IPS-18c (cell line): ENCODE data around the gene TMEM59L.

Experiments
- H3K4me3 ChIP-seq: 2 replicates; pipeline ENCODE4 v1.7.0; 2013; ENCODE audit warnings: low read depth, mild to moderate bottlenecking, low read length, moderate library complexity; ENCODE audit not compliant: insufficient read depth
- H3K9me3 ChIP-seq: one replicate; pipeline ENCODE4 v1.6.1; 2013; ENCODE audit warnings: mild to moderate bottlenecking, low read length, moderate library complexity; ENCODE audit not compliant: control insufficient read depth, insufficient read depth

TMEM59L gene

GRCh38 chr19:18612772-18613588 is at the start of gene TMEM59L:
Gene TMEM59L, plus strand, starts transcription at chr19:18612870. Its CDS starts 89 bp downstream, at chr19:18612959.
- Histone ChIP-seq H3K9me3 (peaks cover 4% of the 10 kb centered on the region), H3K4me3 (peak within 1 kb of the TSS; percentile 56)

- no peak overlapping the region for H3K4me3 ChIP-seq
- H3K9me3 ChIP-seq, result no peaks in the 10 kb centered on the region
Observed at GRCh38 chr19:18566953-18567352, 45.7 kb upstream of the TMEM59L start.

- Histone ChIP-seq H3K9me3 (peaks cover under 1% of the 10 kb centered on the region), H3K4me3 (no peak overlapping the region)
Observed at GRCh38 chr19:18568367-18568766, 44.3 kb upstream of the TMEM59L start.

GRCh38 chr19:18571564-18572344 is 40.9 kb upstream of the TMEM59L start, which contains the start of gene UBA52:
Gene UBA52, plus strand, starts transcription at chr19:18571857. Its CDS starts 1,444 bp downstream, at chr19:18573301.
- Histone ChIP-seq H3K4me3 (peak within 1 kb of the TSS; percentile 98), H3K9me3 (peaks cover 4% of the 10 kb centered on the region)

- Histone ChIP-seq H3K4me3 (no peak overlapping the region), H3K9me3 (peaks cover 4% of the 10 kb centered on the region)
Observed at GRCh38 chr19:18574691-18575291, 37.9 kb upstream of the TMEM59L start.

- Histone ChIP-seq H3K4me3 (no peak overlapping the region), H3K9me3 (peaks cover 4% of the 10 kb centered on the region)
Observed at GRCh38 chr19:18576383-18576782, 36.3 kb upstream of the TMEM59L start.

GRCh38 chr19:18577365-18577914 is 35.2 kb upstream of the TMEM59L start:
- peaks cover 4% of the 10 kb centered on the region for H3K9me3 ChIP-seq
- H3K4me3 ChIP-seq, result no peak overlapping the region

GRCh38 chr19:18580311-18580710 is 32.4 kb upstream of the TMEM59L start:
- no peaks in the 10 kb centered on the region for H3K9me3 ChIP-seq

GRCh38 chr19:18586306-18586705 is 26.4 kb upstream of the TMEM59L start:
- H3K9me3 ChIP-seq, result no peaks in the 10 kb centered on the region
- no peak overlapping the region for H3K4me3 ChIP-seq

More at GRCh38 chr19:18580311-18580710, 32.4 kb upstream of the TMEM59L start:
- H3K4me3 ChIP-seq, result no peak overlapping the region

- Histone ChIP-seq H3K9me3 (no peaks in the 10 kb centered on the region), H3K4me3 (no peak overlapping the region)
Observed at GRCh38 chr19:18587561-18587960, 25.1 kb upstream of the TMEM59L start.

- Histone ChIP-seq H3K4me3 (peak overlapping the region; percentile 99), H3K9me3 (no peaks in the 10 kb centered on the region)
Observed at GRCh38 chr19:18587962-18588610, 24.6 kb upstream of the TMEM59L start.

GRCh38 chr19:18588611-18589379 is 23.9 kb upstream of the TMEM59L start, which contains the start of gene REX1BD:
Gene REX1BD, plus strand, starts transcription at chr19:18588798. Its CDS starts 4 bp downstream, at chr19:18588802.
- H3K4me3 ChIP-seq, result peak within 1 kb of the TSS; percentile 99
- no peaks in the 10 kb centered on the region for H3K9me3 ChIP-seq

- peak overlapping the region; percentile 99 for H3K4me3 ChIP-seq
- no peaks in the 10 kb centered on the region for H3K9me3 ChIP-seq
Observed at GRCh38 chr19:18589380-18590272, 23.0 kb upstream of the TMEM59L start.

GRCh38 chr19:18590273-18591272 is 22.1 kb upstream of the TMEM59L start:
- Histone ChIP-seq H3K9me3 (no peaks in the 10 kb centered on the region), H3K4me3 (peak overlapping the region; percentile 99; the same call in 1 of the 2 replicates)
